ENCODE results near the gene ADARB1.

ADARB1 gene

GRCh38 chr21:45039317-45040156, 34.8 kb upstream of the ADARB1 start:
- DNase-seq (ENCODE audit: low read depth in 2 of 2, low spot score in 1 of 2): no peak

GRCh38 chr21:45040157-45040711, 34.1 kb upstream of the ADARB1 start:
- DNase-seq (ENCODE audit: low read depth in 2 of 2, low spot score in 1 of 2): no peak

- no peak for DNase-seq (ENCODE audit: low read depth in 2 of 2, low spot score in 1 of 2)
Observed at GRCh38 chr21:45040739-45041138, 33.6 kb upstream of the ADARB1 start.

GRCh38 chr21:45041351-45041805, 33.0 kb upstream of the ADARB1 start:
- DNase-seq (ENCODE audit: low read depth in 2 of 2, low spot score in 1 of 2): no peak

GRCh38 chr21:45041984-45042663, 32.3 kb upstream of the ADARB1 start:
- DNase-seq (ENCODE audit: low read depth in 2 of 2, low spot score in 1 of 2): no peak

GRCh38 chr21:45042664-45043161, 31.7 kb upstream of the ADARB1 start:
- no peak for DNase-seq (ENCODE audit: low read depth in 2 of 2, low spot score in 1 of 2)

- DNase-seq (ENCODE audit: low read depth in 2 of 2, low spot score in 1 of 2): no peak
Observed at GRCh38 chr21:45043541-45044020, 30.8 kb upstream of the ADARB1 start.

- DNase-seq (ENCODE audit: low read depth in 2 of 2, low spot score in 1 of 2): no peak
Observed at GRCh38 chr21:45045481-45045880, 28.9 kb upstream of the ADARB1 start.

- no peak for DNase-seq (ENCODE audit: low read depth in 2 of 2, low spot score in 1 of 2)
Observed at GRCh38 chr21:45047257-45047656, 27.1 kb upstream of the ADARB1 start.

GRCh38 chr21:45048026-45048698, 26.2 kb upstream of the ADARB1 start:
- DNase-seq (ENCODE audit: low read depth in 2 of 2, low spot score in 1 of 2): no peak

- no peak for DNase-seq (ENCODE audit: low read depth in 2 of 2, low spot score in 1 of 2)
Observed at GRCh38 chr21:45048968-45049367, 25.4 kb upstream of the ADARB1 start.

GRCh38 chr21:45049714-45050344, 24.6 kb upstream of the ADARB1 start:
- no peak for DNase-seq (ENCODE audit: low read depth in 2 of 2, low spot score in 1 of 2)

- no peak for DNase-seq (ENCODE audit: low read depth in 2 of 2, low spot score in 1 of 2)
Observed at GRCh38 chr21:45050345-45050796, 24.0 kb upstream of the ADARB1 start.

GRCh38 chr21:45050797-45051489, 23.4 kb upstream of the ADARB1 start:
- DNase-seq (ENCODE audit: low read depth in 2 of 2, low spot score in 1 of 2): no peak

GRCh38 chr21:45051580-45052434, 22.6 kb upstream of the ADARB1 start:
- DNase-seq (ENCODE audit: low read depth in 2 of 2, low spot score in 1 of 2): no peak

- DNase-seq (ENCODE audit: low read depth in 2 of 2, low spot score in 1 of 2): no peak
Observed at GRCh38 chr21:45052960-45053359, 21.4 kb upstream of the ADARB1 start.

- DNase-seq (ENCODE audit: low read depth in 2 of 2, low spot score in 1 of 2): no peak
Observed at GRCh38 chr21:45053561-45054226, 20.7 kb upstream of the ADARB1 start.

GRCh38 chr21:45054227-45054926, 20.0 kb upstream of the ADARB1 start:
- DNase-seq (ENCODE audit: low read depth in 2 of 2, low spot score in 1 of 2): no peak

All from stimulated activated CD8-positive, alpha-beta memory T cell treated with anti-CD3 and anti-CD28 coated beads, Interleukin-4, amount 100 ng/mL, for 4 hours (primary cell).